RKO (cell line): ENCODE measurements around the gene SPACA4.
A peak's percentile ranks its signal among the peaks of the same experiment; 100 is the strongest.
"Not testable (repeated sequence)": the region's sequence is repeated elsewhere in the genome, so short reads cannot be mapped to it uniquely, and the experiment has no call there.

Experiments used
- DNase-seq: peaks from one replicate; pipeline ENCODE4 v3.0.0-alpha.2; 2016; ENCODE audit warnings: low spot score

SPACA4 gene

GRCh38 chr19:48606463-48607358, at the start of gene SPACA4:
Gene SPACA4 (plus strand): TSS chr19:48606742. CDS start chr19:48606979, 237 bp downstream.
- no peak for DNase-seq

- no peak for DNase-seq
Measured at GRCh38 chr19:48556825-48557224, 49.7 kb upstream of the SPACA4 start.

GRCh38 chr19:48558018-48558684, 48.4 kb upstream of the SPACA4 start:
- no peak for DNase-seq

GRCh38 chr19:48560095-48560530, 46.4 kb upstream of the SPACA4 start:
- no peak for DNase-seq

GRCh38 chr19:48561412-48561811, 45.1 kb upstream of the SPACA4 start:
- DNase-seq = no peak

- peak; percentile 34 for DNase-seq
Measured at GRCh38 chr19:48565090-48565489, 41.5 kb upstream of the SPACA4 start.

GRCh38 chr19:48568345-48568886, 38.1 kb upstream of the SPACA4 start:
- DNase-seq = peak; percentile 90

- no peak for DNase-seq
Measured at GRCh38 chr19:48569814-48570213, 36.7 kb upstream of the SPACA4 start.

GRCh38 chr19:48571378-48572162, 35.0 kb upstream of the SPACA4 start:
- no peak for DNase-seq

GRCh38 chr19:48573163-48573505, 33.4 kb upstream of the SPACA4 start:
- no peak for DNase-seq

GRCh38 chr19:48575931-48576622, 30.5 kb upstream of the SPACA4 start:
- no peak for DNase-seq

- DNase-seq = not testable (repeated sequence)
Measured at GRCh38 chr19:48577908-48578307, 28.6 kb upstream of the SPACA4 start.

- DNase-seq = no peak
Measured at GRCh38 chr19:48578891-48579290, 27.7 kb upstream of the SPACA4 start.

GRCh38 chr19:48582168-48582567, 24.4 kb upstream of the SPACA4 start:
- no peak for DNase-seq

GRCh38 chr19:48587387-48587786, 19.2 kb upstream of the SPACA4 start:
- DNase-seq = no peak

- peak; percentile 93 for DNase-seq
Measured at GRCh38 chr19:48588670-48589401, 17.7 kb upstream of the SPACA4 start.

GRCh38 chr19:48591021-48591420, 15.5 kb upstream of the SPACA4 start:
- peak; percentile 67 for DNase-seq

- no peak for DNase-seq
Measured at GRCh38 chr19:48595171-48595570, 11.4 kb upstream of the SPACA4 start.

- no peak for DNase-seq
Measured at GRCh38 chr19:48595833-48596232, 10.7 kb upstream of the SPACA4 start.

- DNase-seq = no peak
Measured at GRCh38 chr19:48596237-48596636, 10.3 kb upstream of the SPACA4 start.
